K562 (cell line): Measurements from ENCODE around the gene ERVFRD-1. TPM values are rescaled to one million over a fixed set of nuclear protein-coding genes. Genes with fewer than 3 reads are reported as not detected.

Experiments used
- CEBPB ChIP-seq: fragments of 450-650 bp; IDR thresholded peaks from 2 replicates; pipeline ENCODE4 v1.6.1; 2016; ENCODE audit warnings: missing genetic modification characterization, missing compliant biosample characterization
- ETV5 ChIP-seq: sonication (generic); formaldehyde crosslinking; IDR thresholded peaks from 2 replicates; pipeline ENCODE4 v1.4.0; 2020; ENCODE audit warnings: low read depth, mild to moderate bottlenecking, missing genetic modification reagents
- EZH2 ChIP-seq: IDR thresholded peaks from 2 replicates; pipeline ENCODE4 v1.6.1; 2012; ENCODE audit warnings: low read depth, mild to moderate bottlenecking, inconsistent platforms, low read length, borderline replicate concordance
- GTF2F1 ChIP-seq: IDR thresholded peaks from 2 replicates; pipeline ENCODE4 v1.6.1; 2011; ENCODE audit warnings: low read depth, low read length, improper control_type of control experiment
- HDAC8 ChIP-seq: fragments of 450-650 bp; IDR thresholded peaks from 2 replicates; pipeline ENCODE4 v1.6.1; 2016; ENCODE audit warnings: mild to moderate bottlenecking, missing genetic modification characterization, moderate library complexity, missing compliant biosample characterization
- HNRNPL ChIP-seq: fragments of 200-400 bp; formaldehyde crosslinking; IDR thresholded peaks from 2 replicates; pipeline ENCODE4 v1.6.1; 2017; ENCODE audit warnings: low read depth, mild to moderate bottlenecking, low read length
- ILF3 ChIP-seq: fragments of 450-650 bp; IDR thresholded peaks from 2 replicates; pipeline ENCODE4 v1.6.1; 2018; ENCODE audit warnings: antibody characterized with exemption, mild to moderate bottlenecking, moderate library complexity, borderline replicate concordance
- JUN ChIP-seq, 2 experiments: sonication (generic) in 1 of 2; formaldehyde crosslinking in 1 of 2; IDR thresholded peaks; 2 replicates each; pipeline versions ENCODE4 v1.6.1 to v1.8.0; 2012 to 2022; ENCODE audit warnings: borderline replicate concordance in 2 of 2, mild to moderate bottlenecking in 2 of 2, improper control_type of control experiment in 1 of 2, low read depth in 1 of 2, low read length in 1 of 2, missing genetic modification reagents in 1 of 2
- MAZ ChIP-seq, 2 experiments: fragments of 450-650 bp in 1 of 2; sonication (generic) in 1 of 2; formaldehyde crosslinking; IDR thresholded peaks in 1 of 2; conservative IDR thresholded peaks in 1 of 2; 2 replicates each; pipeline versions ENCODE4 v1.4.0 to v1.5.0; 2020; ENCODE audit warnings: mild to moderate bottlenecking in 1 of 2, missing genetic modification reagents in 1 of 2
- MCM3 ChIP-seq: fragments of 450-650 bp; IDR thresholded peaks from 2 replicates; pipeline ENCODE4 v1.6.1; 2016
- NFE2 ChIP-seq: IDR thresholded peaks from 2 replicates; pipeline ENCODE4 v1.6.1; 2014; ENCODE audit warnings: antibody characterized with exemption, low read depth
- NFIC ChIP-seq: fragments of 450-650 bp; IDR thresholded peaks from 2 replicates; pipeline ENCODE4 v1.6.1; 2017; ENCODE audit warnings: mild to moderate bottlenecking, inconsistent platforms
- NFXL1 ChIP-seq: fragments of 450-650 bp; formaldehyde crosslinking; IDR thresholded peaks from 2 replicates; pipeline ENCODE4 v1.4.0; 2021; ENCODE audit warnings: mild to moderate bottlenecking
- PHF8 ChIP-seq: fragments of 200-600 bp; sonication (generic); IDR thresholded peaks from 2 replicates; pipeline ENCODE4 v1.6.1; 2012; ENCODE audit warnings: mixed run types, mild to moderate bottlenecking, inconsistent platforms, low read length, moderate library complexity, borderline replicate concordance
- PRMT5 ChIP-seq: sonication (generic); formaldehyde crosslinking; IDR thresholded peaks from 2 replicates; pipeline ENCODE4 v1.5.0; 2020; ENCODE audit warnings: missing genetic modification reagents
- SMAD2 ChIP-seq: fragments of 150-350 bp; IDR thresholded peaks from 2 replicates; pipeline ENCODE4 v1.6.1; 2014; ENCODE audit warnings: low read depth, mild to moderate bottlenecking, low read length
- TAF1 ChIP-seq: IDR thresholded peaks from 2 replicates; pipeline ENCODE4 v1.6.1; 2011; ENCODE audit warnings: mild to moderate bottlenecking, low read length, moderate library complexity; ENCODE audit not compliant: insufficient read depth, control insufficient read depth, severe bottlenecking; ENCODE audit errors: extremely low read depth
- TAF9B ChIP-seq: fragments of 450-650 bp; IDR thresholded peaks from 2 replicates; pipeline ENCODE4 v1.6.1; 2018; ENCODE audit warnings: mild to moderate bottlenecking; ENCODE audit not compliant: partially characterized antibody
- YBX1 ChIP-seq: fragments of 450-650 bp; IDR thresholded peaks from 2 replicates; pipeline ENCODE4 v1.7.1; 2016; ENCODE audit warnings: mild to moderate bottlenecking
- ZNF143 ChIP-seq: sonication (generic); formaldehyde crosslinking; IDR thresholded peaks from 2 replicates; pipeline ENCODE4 v1.9.0; 2022; ENCODE audit warnings: mild to moderate bottlenecking, missing genetic modification reagents
- ZNF263 ChIP-seq: sonication (generic); formaldehyde crosslinking; IDR thresholded peaks from 2 replicates; pipeline ENCODE4 v1.8.0; 2022; ENCODE audit warnings: mild to moderate bottlenecking, missing genetic modification reagents, borderline replicate concordance
- ZNF41 ChIP-seq: fragments of 250-450 bp; sonication (Bioruptor Pico); conservative IDR thresholded peaks from 2 replicates; pipeline ENCODE4 v1.4.0; 2020; ENCODE audit warnings: mild to moderate bottlenecking
- ZNF449 ChIP-seq: fragments of 250-450 bp; sonication (Bioruptor Pico); IDR thresholded peaks from 2 replicates; pipeline ENCODE4 v1.8.0; 2022; ENCODE audit warnings: moderate library complexity, mild to moderate bottlenecking, inconsistent platforms
- ZNF75A ChIP-seq: fragments of 450-650 bp; formaldehyde crosslinking; IDR thresholded peaks from 2 replicates; pipeline ENCODE4 v1.4.0; 2020; ENCODE audit warnings: mild to moderate bottlenecking
- ZSCAN29 ChIP-seq: fragments of 450-650 bp; IDR thresholded peaks from 2 replicates; pipeline ENCODE4 v1.6.1; 2017
- polyA plus RNA-seq, 8 experiments: library from polyadenylated mRNA; depleted of rRNA in 4 of 8; stranded (reverse) in 5 of 8; unstranded in 3 of 8; fragments of >200 nt; fragmentation: Nextera tagmentation in 2 of 8; fragmentation: Illumina TruSeq in 1 of 8; extraction: Ambion mirVana in 2 of 8; extraction: Trizol in 1 of 8; gene quantifications; 2 replicates each; pipeline versions ENCODE4 v1.2.1 to v1.2.3, GENCODE V29; 2011 to 2014; ENCODE audit warnings: inconsistent platforms in 1 of 8, missing spikeins in 1 of 8
- total RNA-seq, 7 experiments: library from RNA; depleted of rRNA in 6 of 7; stranded (reverse); fragments of >200 nt in 6 of 7; fragmentation: Illumina TruSeq in 2 of 7; extraction: Trizol in 2 of 7; gene quantifications; 2 replicates each; pipeline versions ENCODE4 v1.2.1 to v1.2.3, GENCODE V29; 2011 to 2021; ENCODE audit warnings: low replicate concordance in 1 of 7
- TF ChIP-seq, protein P1 (sequence below): fragments of 150-350 bp; conservative IDR thresholded peaks from 2 replicates; pipeline ENCODE4 v1.6.1; 2014; ENCODE audit warnings: low read length

Gene ERVFRD-1
- total and polyA plus RNA-seq, 9 of the 15 experiments (the other 6 are each of a cell fraction or from before 2014, with no cell fraction given): 0.05 to 0.14 (median 0.09) TPM; not detected in 2

- TF ChIP-seq JUN (IDR thresholded peaks at IDR 0.05; ENCODE audit: borderline replicate concordance, low read depth, low read length) (0 out of 2 replicates have a peak, but pooled peaks have one; percentile 16), JUN (CRISPR knock-in tag; IDR thresholded peaks at IDR 0.05; ENCODE audit: borderline replicate concordance) (0 out of 2 replicates have a peak, but pooled peaks have one; percentile 15), NFXL1 (no peak), NFIC (peak; percentile 35), NFE2 (no peak), MCM3 (no peak), ZSCAN29 (no peak), ZNF41 (no peak), SMAD2 (no peak), TAF1 (peak; percentile 17), ZNF143 (CRISPR knock-in tag) (peak; percentile 100), ZNF75A (CRISPR knock-in tag) (no peak; the same call in 1 of the 2 replicates), EZH2 (no peak), HNRNPL (peak; percentile 91), PHF8 (peak; percentile 92; the same call in 1 of the 2 replicates), GTF2F1 (no peak; the same call in 1 of the 2 replicates), CEBPB (tag) (peak; percentile 96), MAZ (CRISPR knock-in tag; conservative IDR thresholded peaks at IDR 0.05 in 1 of 2, IDR thresholded peaks at IDR 0.05 in 1 of 2) (peak; percentile 93 to 95), ILF3 (peak; percentile 74; the same call in 1 of the 2 replicates), ZNF263 (CRISPR knock-in tag) (no peak), ZNF449 (CRISPR knock-in tag) (no peak), PRMT5 (CRISPR knock-in tag) (no peak), TAF9B (no peak), HDAC8 (0 out of 2 replicates have a peak, but pooled peaks have one; percentile 38), YBX1 (no peak), ETV5 (peak; percentile 39; the same call in 1 of the 2 replicates)
- TF ChIP-seq, protein P1, sequence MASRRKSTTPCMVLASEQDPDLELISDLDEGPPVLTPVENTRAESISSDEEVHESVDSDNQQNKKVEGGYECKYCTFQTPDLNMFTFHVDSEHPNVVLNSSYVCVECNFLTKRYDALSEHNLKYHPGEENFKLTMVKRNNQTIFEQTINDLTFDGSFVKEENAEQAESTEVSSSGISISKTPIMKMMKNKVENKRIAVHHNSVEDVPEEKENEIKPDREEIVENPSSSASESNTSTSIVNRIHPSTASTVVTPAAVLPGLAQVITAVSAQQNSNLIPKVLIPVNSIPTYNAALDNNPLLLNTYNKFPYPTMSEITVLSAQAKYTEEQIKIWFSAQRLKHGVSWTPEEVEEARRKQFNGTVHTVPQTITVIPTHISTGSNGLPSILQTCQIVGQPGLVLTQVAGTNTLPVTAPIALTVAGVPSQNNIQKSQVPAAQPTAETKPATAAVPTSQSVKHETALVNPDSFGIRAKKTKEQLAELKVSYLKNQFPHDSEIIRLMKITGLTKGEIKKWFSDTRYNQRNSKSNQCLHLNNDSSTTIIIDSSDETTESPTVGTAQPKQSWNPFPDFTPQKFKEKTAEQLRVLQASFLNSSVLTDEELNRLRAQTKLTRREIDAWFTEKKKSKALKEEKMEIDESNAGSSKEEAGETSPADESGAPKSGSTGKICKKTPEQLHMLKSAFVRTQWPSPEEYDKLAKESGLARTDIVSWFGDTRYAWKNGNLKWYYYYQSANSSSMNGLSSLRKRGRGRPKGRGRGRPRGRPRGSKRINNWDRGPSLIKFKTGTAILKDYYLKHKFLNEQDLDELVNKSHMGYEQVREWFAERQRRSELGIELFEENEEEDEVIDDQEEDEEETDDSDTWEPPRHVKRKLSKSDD: no peak; the same call in 1 of the 2 replicates
Observed at GRCh38 chr6:11093626-11094410, 17.7 kb downstream of the ERVFRD-1 start, which contains the start of gene SMIM13 (continued).
